Activated CD4-positive, alpha-beta T cell treated with anti-CD3 and anti-CD28 coated beads for 36 hours (primary cell): ENCODE measurements around the gene ANK2. TPM values are rescaled to one million over a fixed set of nuclear protein-coding genes. Genes with fewer than 3 reads are reported as not detected.

Experiments used
- microRNA-seq: library from miRNA; unstranded; fragments of <30 nt; microRNA quantifications from one replicate; pipeline ENCODE4 v1.2.0, GENCODE V29; 2021; ENCODE audit warnings: borderline replicate concordance
- total RNA-seq, 2 experiments: library from RNA; stranded (reverse); gene quantifications; one replicate each; pipeline ENCODE4 v1.2.3, GENCODE V29; 2021

ANK2 gene
- total RNA-seq, 2 experiments from 2014 or later: 2.1 to 3.3 TPM

Small RNAs within 50 kb of the gene (microRNA-seq; reads per million reads assigned to microRNA genes)
- gene MIR1243 (1.1 reads per million), gene MIR8082 (not detected)
